ENCODE results near the gene SLC25A21.

Gene SLC25A21

GRCh38 chr14:37140176-37140575, 32.2 kb downstream of the SLC25A21 start:
- DNase-seq: no peak

- DNase-seq: no peak
Measured at GRCh38 chr14:37139710-37140109, 32.7 kb downstream of the SLC25A21 start.

- DNase-seq: no peak
Measured at GRCh38 chr14:37138898-37139297, 33.5 kb downstream of the SLC25A21 start.

GRCh38 chr14:37133284-37133913, 39.0 kb downstream of the SLC25A21 start:
- DNase-seq: no peak

GRCh38 chr14:37131205-37131604, 41.2 kb downstream of the SLC25A21 start:
- DNase-seq: no peak

GRCh38 chr14:37129047-37129446, 43.4 kb downstream of the SLC25A21 start:
- no peak for DNase-seq

- no peak for DNase-seq
Measured at GRCh38 chr14:37124614-37125013, 47.8 kb downstream of the SLC25A21 start.

- DNase-seq: no peak
Measured at GRCh38 chr14:37122919-37123639, 49.3 kb downstream of the SLC25A21 start.

- DNase-seq: no peak
Measured at GRCh38 chr14:37122288-37122687, 50.1 kb downstream of the SLC25A21 start.

GRCh38 chr14:37118673-37119366, 53.6 kb downstream of the SLC25A21 start:
- no peak for DNase-seq

- no peak for DNase-seq
Measured at GRCh38 chr14:37116933-37117849, 55.2 kb downstream of the SLC25A21 start.

- no peak for DNase-seq
Measured at GRCh38 chr14:37115406-37115805, 57.0 kb downstream of the SLC25A21 start.

- no peak for DNase-seq
Measured at GRCh38 chr14:37114559-37114958, 57.8 kb downstream of the SLC25A21 start.

- no peak for DNase-seq
Measured at GRCh38 chr14:37114002-37114401, 58.4 kb downstream of the SLC25A21 start.

- DNase-seq: no peak
Measured at GRCh38 chr14:37098132-37098531, 74.3 kb downstream of the SLC25A21 start.

GRCh38 chr14:37094502-37094901, 77.9 kb downstream of the SLC25A21 start:
- DNase-seq: no peak

- no peak for DNase-seq
Measured at GRCh38 chr14:37093364-37093763, 79.0 kb downstream of the SLC25A21 start.

- no peak for DNase-seq
Measured at GRCh38 chr14:37091651-37092050, 80.8 kb downstream of the SLC25A21 start.

- DNase-seq: no peak
Measured at GRCh38 chr14:37090026-37090425, 82.4 kb downstream of the SLC25A21 start.

- DNase-seq: no peak
Measured at GRCh38 chr14:37089410-37089809, 83.0 kb downstream of the SLC25A21 start.

GRCh38 chr14:37088356-37089215, 83.8 kb downstream of the SLC25A21 start:
- no peak for DNase-seq

- no peak for DNase-seq
Measured at GRCh38 chr14:37087520-37087919, 84.9 kb downstream of the SLC25A21 start.

Data from GDM1 (cell line).